ENCODE measurements around the gene SEC61A2. TPM values are rescaled to one million over a fixed set of nuclear protein-coding genes. Genes with fewer than 3 reads are reported as not detected.
"Not testable (repeated sequence)": the region's sequence is repeated elsewhere in the genome, so short reads cannot be mapped to it uniquely, and the experiment has no call there.

SEC61A2 gene
- 23.2 and 24.9 TPM in 2 replicates for total RNA-seq
- long read RNA-seq, transcript SEC61A2-201 (12 exons, 1,893 nt) = major isoform, 51 of 68 reads
- long read RNA-seq, partial matches to known transcripts = 4 of 68 reads
- long read RNA-seq, other reads (novel, unspliced or antisense) = 11 of 68 reads

- Mint-ChIP-seq H3K4me3 (ENCODE audit: low read depth) (peak within 1 kb of the TSS; percentile 88), H3K27me3 (no peaks in the 10 kb centered on the region), H3K27ac (peak within 1 kb of the TSS; percentile 87), H3K4me1 (ENCODE audit: low read depth) (peaks cover 4% of the 10 kb centered on the region), H3K9me3 (ENCODE audit: low read depth) (no peaks in the 10 kb centered on the region), H3K36me3 (ENCODE audit: insufficient read depth) (peaks cover 9% of the 10 kb centered on the region)
- TF ChIP-seq, protein P1, sequence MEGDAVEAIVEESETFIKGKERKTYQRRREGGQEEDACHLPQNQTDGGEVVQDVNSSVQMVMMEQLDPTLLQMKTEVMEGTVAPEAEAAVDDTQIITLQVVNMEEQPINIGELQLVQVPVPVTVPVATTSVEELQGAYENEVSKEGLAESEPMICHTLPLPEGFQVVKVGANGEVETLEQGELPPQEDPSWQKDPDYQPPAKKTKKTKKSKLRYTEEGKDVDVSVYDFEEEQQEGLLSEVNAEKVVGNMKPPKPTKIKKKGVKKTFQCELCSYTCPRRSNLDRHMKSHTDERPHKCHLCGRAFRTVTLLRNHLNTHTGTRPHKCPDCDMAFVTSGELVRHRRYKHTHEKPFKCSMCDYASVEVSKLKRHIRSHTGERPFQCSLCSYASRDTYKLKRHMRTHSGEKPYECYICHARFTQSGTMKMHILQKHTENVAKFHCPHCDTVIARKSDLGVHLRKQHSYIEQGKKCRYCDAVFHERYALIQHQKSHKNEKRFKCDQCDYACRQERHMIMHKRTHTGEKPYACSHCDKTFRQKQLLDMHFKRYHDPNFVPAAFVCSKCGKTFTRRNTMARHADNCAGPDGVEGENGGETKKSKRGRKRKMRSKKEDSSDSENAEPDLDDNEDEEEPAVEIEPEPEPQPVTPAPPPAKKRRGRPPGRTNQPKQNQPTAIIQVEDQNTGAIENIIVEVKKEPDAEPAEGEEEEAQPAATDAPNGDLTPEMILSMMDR (IDR thresholded peaks at IDR 0.05; ENCODE audit: unreplicated experiment) = no peak
- DNase-seq (ENCODE audit: low spot score, unreplicated experiment) = peak; percentile 98
Measured at GRCh38 chr10:12129222-12130111, at the start of gene SEC61A2. Gene SEC61A2, plus strand, starts transcription at chr10:12129677. Its CDS starts 111 bp downstream, at chr10:12129788.

GRCh38 chr10:12081470-12081869, 48.0 kb upstream of the SEC61A2 start:
- no peaks in the 10 kb centered on the region for H3K4me1 Mint-ChIP-seq (ENCODE audit: low read depth)

DNA sequence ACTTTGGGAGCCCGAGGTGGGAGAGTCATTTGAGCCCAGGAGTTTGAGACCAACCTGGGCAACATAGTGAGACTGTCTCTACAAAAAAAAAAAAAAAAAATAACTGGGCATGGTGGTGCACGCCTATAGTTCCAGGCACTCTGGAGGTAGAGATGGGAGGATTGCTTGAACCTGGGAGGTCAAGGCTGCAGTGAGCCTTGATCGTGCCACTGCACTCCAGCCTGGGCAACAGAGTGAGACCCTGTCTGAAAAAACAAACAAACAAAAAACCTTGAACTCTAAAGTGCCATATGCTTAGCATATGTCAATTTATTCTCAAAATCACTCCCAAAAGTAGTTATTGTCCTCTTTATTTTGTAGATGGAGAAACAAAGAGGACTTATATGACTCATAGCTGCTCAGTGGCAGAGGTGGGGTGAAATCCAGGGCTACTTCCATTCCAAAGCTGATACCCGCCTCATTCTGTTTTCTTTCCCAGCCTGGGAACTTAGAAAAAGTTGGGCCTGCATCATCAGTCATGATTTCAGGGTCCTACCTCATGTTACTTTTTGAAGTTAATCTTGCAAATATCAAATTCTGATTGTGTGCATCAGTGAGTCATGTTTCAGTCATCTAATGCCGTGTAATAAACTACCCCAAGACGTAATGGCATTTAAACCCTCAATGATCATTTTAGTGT, 47.5 kb upstream of the SEC61A2 start:
- no peak for DNase-seq (ENCODE audit: low spot score, unreplicated experiment)
- no peak overlapping the region for H3K27ac Mint-ChIP-seq
- H3K36me3 Mint-ChIP-seq (ENCODE audit: insufficient read depth) = peaks cover 12% of the 10 kb centered on the region
- no peaks in the 10 kb centered on the region for H3K27me3 Mint-ChIP-seq
- TF ChIP-seq, protein P1 (IDR thresholded peaks at IDR 0.05; ENCODE audit: unreplicated experiment) = no peak
- no peak overlapping the region for H3K4me3 Mint-ChIP-seq (ENCODE audit: low read depth)
- no peaks in the 10 kb centered on the region for H3K4me1 Mint-ChIP-seq (ENCODE audit: low read depth)
- H3K9me3 Mint-ChIP-seq (ENCODE audit: low read depth) = no peaks in the 10 kb centered on the region

More at GRCh38 chr10:12081470-12081869, 48.0 kb upstream of the SEC61A2 start:
- H3K27me3 Mint-ChIP-seq = no peaks in the 10 kb centered on the region
- TF ChIP-seq, protein P1 (IDR thresholded peaks at IDR 0.05; ENCODE audit: unreplicated experiment) = no peak
- no peak overlapping the region for H3K4me3 Mint-ChIP-seq (ENCODE audit: low read depth)
- peaks cover 12% of the 10 kb centered on the region for H3K36me3 Mint-ChIP-seq (ENCODE audit: insufficient read depth)
- no peak for DNase-seq (ENCODE audit: low spot score, unreplicated experiment)
- H3K9me3 Mint-ChIP-seq (ENCODE audit: low read depth) = no peaks in the 10 kb centered on the region
- H3K27ac Mint-ChIP-seq = no peak overlapping the region

DNA sequence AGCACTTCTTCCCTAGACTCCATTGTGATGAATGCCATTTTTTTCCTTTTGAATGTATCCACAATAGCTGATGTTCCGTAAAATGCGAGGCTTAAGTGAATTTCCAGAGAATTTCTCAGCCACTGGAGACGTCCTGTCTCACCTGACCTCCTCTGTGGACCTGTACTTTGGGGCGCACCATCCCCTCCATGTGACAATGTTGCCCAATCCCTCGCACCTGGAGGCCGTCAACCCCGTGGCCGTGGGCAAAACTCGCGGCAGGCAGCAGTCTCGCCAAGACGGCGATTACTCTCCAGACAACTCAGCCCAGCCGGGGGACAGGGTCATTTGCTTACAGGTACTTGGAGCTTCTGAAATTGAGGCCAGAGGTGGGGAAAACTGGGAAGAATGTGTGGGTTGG, 40.6 kb upstream of the SEC61A2 start:
- DNase-seq (ENCODE audit: low spot score, unreplicated experiment) = no peak
- no peak overlapping the region for H3K4me3 Mint-ChIP-seq (ENCODE audit: low read depth)
- H3K9me3 Mint-ChIP-seq (ENCODE audit: low read depth) = no peaks in the 10 kb centered on the region
- no peaks in the 10 kb centered on the region for H3K4me1 Mint-ChIP-seq (ENCODE audit: low read depth)
- TF ChIP-seq, protein P1 (IDR thresholded peaks at IDR 0.05; ENCODE audit: unreplicated experiment) = no peak
- peak overlapping the region; percentile 45 for H3K27ac Mint-ChIP-seq
- peaks cover 26% of the 10 kb centered on the region for H3K36me3 Mint-ChIP-seq (ENCODE audit: insufficient read depth)
- H3K27me3 Mint-ChIP-seq = no peaks in the 10 kb centered on the region

DNA sequence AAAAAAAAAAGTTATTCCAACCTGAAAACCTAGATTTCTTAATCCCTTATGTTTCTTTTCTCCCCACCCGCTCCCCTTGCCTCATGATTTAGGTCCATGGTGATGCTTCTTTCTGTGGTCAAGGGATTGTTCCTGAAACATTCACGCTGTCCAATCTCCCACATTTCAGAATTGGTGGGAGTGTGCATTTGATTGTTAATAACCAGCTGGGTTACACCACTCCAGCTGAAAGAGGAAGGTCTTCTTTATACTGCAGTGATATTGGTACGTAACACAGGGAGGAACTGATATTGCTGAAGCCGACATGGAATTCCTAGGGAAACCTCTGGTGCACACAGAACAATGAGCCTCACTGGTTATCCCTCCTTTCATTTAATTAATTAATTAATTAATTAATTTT, 38.1 kb upstream of the SEC61A2 start:
- peaks cover 25% of the 10 kb centered on the region for H3K36me3 Mint-ChIP-seq (ENCODE audit: insufficient read depth)
- no peaks in the 10 kb centered on the region for H3K27me3 Mint-ChIP-seq
- TF ChIP-seq, protein P1 (IDR thresholded peaks at IDR 0.05; ENCODE audit: unreplicated experiment) = no peak
- no peak for DNase-seq (ENCODE audit: low spot score, unreplicated experiment)
- no peak overlapping the region for H3K27ac Mint-ChIP-seq
- no peaks in the 10 kb centered on the region for H3K9me3 Mint-ChIP-seq (ENCODE audit: low read depth)
- H3K4me1 Mint-ChIP-seq (ENCODE audit: low read depth) = no peaks in the 10 kb centered on the region
- no peak overlapping the region for H3K4me3 Mint-ChIP-seq (ENCODE audit: low read depth)

DNA sequence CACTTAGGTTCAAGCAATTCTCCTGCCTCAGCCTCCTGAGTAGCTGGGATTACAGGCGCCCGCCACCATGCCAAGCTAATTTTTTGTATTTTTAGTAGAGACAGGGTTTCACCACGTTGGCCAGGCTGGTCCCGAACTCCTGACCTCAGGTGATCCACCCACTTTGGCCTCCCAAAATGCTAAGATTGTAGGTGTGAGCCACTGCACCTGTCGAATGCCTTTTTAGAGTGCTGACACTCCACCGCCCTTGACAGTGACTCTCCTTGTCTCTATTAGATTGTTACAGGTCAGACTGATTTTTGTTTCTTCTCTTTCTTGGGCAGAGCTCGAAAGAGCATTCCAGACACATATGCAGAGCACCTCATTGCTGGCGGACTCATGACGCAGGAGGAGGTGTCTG, 32.1 kb upstream of the SEC61A2 start:
- not testable (repeated sequence) for H3K27ac Mint-ChIP-seq; H3K9me3 Mint-ChIP-seq (ENCODE audit: low read depth); DNase-seq (ENCODE audit: low spot score, unreplicated experiment); H3K4me1 Mint-ChIP-seq (ENCODE audit: low read depth); H3K4me3 Mint-ChIP-seq (ENCODE audit: low read depth); H3K27me3 Mint-ChIP-seq
- peaks cover 25% of the 10 kb centered on the region for H3K36me3 Mint-ChIP-seq (ENCODE audit: insufficient read depth)

All from progenitor cell of endocrine pancreas (in vitro differentiated cells).